K562 (cell line): ENCODE results near the gene CCDC69. TPM values are rescaled to one million over a fixed set of nuclear protein-coding genes. Genes with fewer than 3 reads are reported as not detected.

Experiments used
- ATAC-seq: fragments of 200-7000 bp; cut with Tn5 transposase; 3 replicates; pipeline ENCODE4 v1.9.1; 2020; ENCODE audit warnings: moderate library complexity
- BruUV-seq: library from RNA; stranded (reverse); fragments of 400-500 nt; replicated peaks from 2 replicates; lab custom pipeline; 2021; lab: Mats Ljungman, UMichigan
- CTCF ChIA-PET: fragments of 300-600 bp; formaldehyde crosslinking; extraction: SDS; loops from one replicate; lab custom pipeline; 2021; ENCODE audit warnings: low intra/inter-chr PET ratio; lab: Yijun Ruan, JAX
- POLR2A ChIA-PET: fragments of 300-600, 350-650 bp; sonication (Branson Sonifier 250); formaldehyde crosslinking; extraction: SDS; loops from one replicate; lab custom pipeline; 2021; ENCODE audit warnings: antibody characterized with exemption, inconsistent platforms; lab: Yijun Ruan, JAX
- DNase-seq, 4 experiments: peaks; one replicate each; pipeline versions ENCODE4 v3.0.0 to v3.0.0-alpha.2; 2011 to 2018; ENCODE audit warnings: low spot score in 3 of 4, mixed read lengths in 3 of 4; ENCODE audit errors: extremely low read depth in 1 of 4
- FAIRE-seq: peaks from 2 replicates; lab custom pipeline; 2011; peaks lifted over from hg19 to GRCh38; lab: Jason Lieb, UNC
- H2AFZ ChIP-seq: 2 replicates; pipeline ENCODE4 v1.6.0; 2011; ENCODE audit warnings: low read depth, low read length, control low read depth, inconsistent platforms
- H3K27ac ChIP-seq: fragments of 200-600 bp; 3 replicates; pipeline ENCODE4 v1.8.0; 2011; ENCODE audit warnings: low read depth, mild to moderate bottlenecking, control low read depth, inconsistent platforms, low read length, moderate library complexity, mixed read lengths; ENCODE audit errors: extremely low read depth
- H3K27me3 ChIP-seq, 2 experiments: fragments of 300-600 bp in 1 of 2; 2 replicates in 1 of 2; 3 replicates in 1 of 2; pipeline versions ENCODE4 v1.6.0 to v1.8.0; 2011; ENCODE audit warnings: inconsistent platforms in 2 of 2, low read length in 2 of 2, mild to moderate bottlenecking in 1 of 2, mixed read lengths in 1 of 2, moderate library complexity in 1 of 2; ENCODE audit not compliant: control insufficient read depth in 2 of 2, insufficient read depth in 2 of 2
- H3K36me3 ChIP-seq: fragments of 300-600 bp; 3 replicates; pipeline ENCODE4 v1.8.0; 2011; ENCODE audit warnings: mild to moderate bottlenecking, low read length, inconsistent platforms; ENCODE audit not compliant: control insufficient read depth, insufficient read depth
- H3K4me1 ChIP-seq, 2 experiments: fragments of 200-600 bp in 1 of 2; replicated peaks in 1 of 2; 2 replicates in 1 of 2; 3 replicates in 1 of 2; pipeline versions ENCODE4 v1.5.1 to v1.8.0; 2011; ENCODE audit warnings: inconsistent platforms in 2 of 2, low read length in 2 of 2, mild to moderate bottlenecking in 1 of 2, mixed read lengths in 1 of 2, moderate library complexity in 1 of 2; ENCODE audit not compliant: control insufficient read depth in 2 of 2, insufficient read depth in 2 of 2
- H3K4me2 ChIP-seq: 2 replicates; pipeline ENCODE4 v1.6.1; 2011; ENCODE audit warnings: low read length, control low read depth, inconsistent platforms, mixed read lengths; ENCODE audit not compliant: insufficient read depth
- H3K4me3 ChIP-seq: fragments of 200-600 bp; sonication (generic), shearing (Covaris generic); 2 replicates; pipeline ENCODE4 v1.5.1; 2016; ENCODE audit warnings: control low read depth, inconsistent platforms
- H3K79me2 ChIP-seq: fragments of 200-600 bp; 3 replicates; pipeline ENCODE4 v1.8.0; 2011; ENCODE audit warnings: low read length, inconsistent platforms; ENCODE audit not compliant: control insufficient read depth, insufficient read depth
- H3K9ac ChIP-seq, 2 experiments: 2 replicates each; pipeline versions ENCODE4 v1.6.0 to v1.6.1; 2011; ENCODE audit warnings: low read depth in 2 of 2, low read length in 2 of 2, control low read depth in 1 of 2, inconsistent platforms in 1 of 2, mild to moderate bottlenecking in 1 of 2, mixed read lengths in 1 of 2; ENCODE audit not compliant: insufficient read depth in 1 of 2
- H3K9me1 ChIP-seq: one replicate; pipeline ENCODE4 v1.6.0; 2011; ENCODE audit warnings: inconsistent platforms, mild to moderate bottlenecking, low read length, moderate library complexity; ENCODE audit not compliant: control insufficient read depth, insufficient read depth
- H3K9me3 ChIP-seq: replicated peaks from 2 replicates; pipeline ENCODE4 v1.5.1; 2011; ENCODE audit warnings: low read depth, low read length, inconsistent platforms; ENCODE audit not compliant: control insufficient read depth, insufficient read depth
- H4K20me1 ChIP-seq: replicated peaks from 2 replicates; pipeline ENCODE4 v1.6.1; 2011; ENCODE audit warnings: low read length, inconsistent platforms, mixed read lengths; ENCODE audit not compliant: control insufficient read depth, insufficient read depth
- E2F3 ChIP-seq: fragments of 250-450 bp; sonication (Bioruptor Pico); IDR thresholded peaks from 2 replicates; pipeline ENCODE4 v1.4.0; 2020; ENCODE audit warnings: mild to moderate bottlenecking
- EGR1 ChIP-seq: fragments of 450-650 bp; conservative IDR thresholded peaks from 2 replicates; pipeline ENCODE4 v1.6.1; 2017; ENCODE audit warnings: mild to moderate bottlenecking
- EHMT2 ChIP-seq: fragments of 450-650 bp; IDR thresholded peaks from 2 replicates; pipeline ENCODE4 v1.6.1; 2018; ENCODE audit warnings: antibody characterized with exemption
- GTF2B ChIP-seq: IDR thresholded peaks from 2 replicates; pipeline ENCODE4 v1.6.1; 2011; ENCODE audit not compliant: insufficient read length; ENCODE audit errors: extremely low read depth
- KHSRP ChIP-seq: fragments of 450-650 bp; IDR thresholded peaks from 2 replicates; pipeline ENCODE4 v1.6.1; 2017
- MBD2 ChIP-seq: sonication (generic); IDR thresholded peaks from 2 replicates; pipeline ENCODE4 v1.6.1; 2016; ENCODE audit warnings: low read depth, borderline replicate concordance
- NCOA4 ChIP-seq: fragments of 450-650 bp; IDR thresholded peaks from 2 replicates; pipeline ENCODE4 v1.6.1; 2018; ENCODE audit warnings: mild to moderate bottlenecking; ENCODE audit not compliant: partially characterized antibody
- NR3C1 ChIP-seq: sonication (generic); formaldehyde crosslinking; IDR thresholded peaks from 2 replicates; pipeline ENCODE4 v1.8.1; 2022; ENCODE audit warnings: missing genetic modification reagents
- PURB ChIP-seq: sonication (generic); formaldehyde crosslinking; IDR thresholded peaks from 2 replicates; pipeline ENCODE4 v1.9.0; 2021; ENCODE audit warnings: low read depth, mild to moderate bottlenecking, missing genetic modification reagents
- RCOR1 ChIP-seq, 2 experiments: IDR thresholded peaks; 2 replicates each; pipeline ENCODE4 v1.6.1; 2012; ENCODE audit warnings: low read depth in 2 of 2, low read length in 2 of 2, borderline replicate concordance in 1 of 2, improper control_type of control experiment in 1 of 2
- SRF ChIP-seq, 2 experiments: fragments of 250-450, 450-650 bp in 1 of 2; sonication (Bioruptor Pico) in 1 of 2; sonication (generic) in 1 of 2; formaldehyde crosslinking; IDR thresholded peaks; 2 replicates each; pipeline versions ENCODE4 v1.5.0 to v1.5.1; 2020 to 2022; ENCODE audit warnings: mild to moderate bottlenecking in 1 of 2, missing genetic modification reagents in 1 of 2
- ZC3H8 ChIP-seq: fragments of 450-650 bp; IDR thresholded peaks from 2 replicates; pipeline ENCODE4 v1.6.1; 2017
- ZNF561 ChIP-seq: fragments of 450-650 bp; formaldehyde crosslinking; conservative IDR thresholded peaks from 2 replicates; pipeline ENCODE4 v1.4.0; 2020; ENCODE audit warnings: mild to moderate bottlenecking, moderate library complexity
- ZNF696 ChIP-seq: fragments of 250-450 bp; sonication (Bioruptor Pico); conservative IDR thresholded peaks from 2 replicates; pipeline ENCODE4 v1.4.0; 2020; ENCODE audit warnings: mild to moderate bottlenecking, moderate library complexity
- WGBS: fragments of 100-300 bp; shearing (Covaris generic); methylation state at CpG from one replicate; pipeline ENCODE4 v1.1.6; 2016; ENCODE audit warnings: low coverage, mixed read lengths; ENCODE audit not compliant: insufficient coverage; ENCODE audit errors: missing lambda C conversion rate; 5-methylcytosine and 5-hydroxymethylcytosine counted together
- in situ Hi-C: fragments of 300-500 bp; cut with MboI; formaldehyde crosslinking; loops from 4 replicates; pipeline ENCODE4 v1.15.0; 2018; ENCODE audit warnings: inconsistent platforms, mixed read lengths
- intact Hi-C: fragments of 100-400 bp; cut with micrococcal nuclease; formaldehyde crosslinking; loops from 2 replicates; pipeline ENCODE4 v1.14.2; 2022
- polyA plus RNA-seq, 8 experiments: library from polyadenylated mRNA; depleted of rRNA in 4 of 8; stranded (reverse) in 5 of 8; unstranded in 3 of 8; fragments of >200 nt; fragmentation: Nextera tagmentation in 2 of 8; fragmentation: Illumina TruSeq in 1 of 8; extraction: Ambion mirVana in 2 of 8; extraction: Trizol in 1 of 8; gene quantifications; 2 replicates each; pipeline versions ENCODE4 v1.2.1 to v1.2.3, GENCODE V29; 2011 to 2014; ENCODE audit warnings: inconsistent platforms in 1 of 8, missing spikeins in 1 of 8
- total RNA-seq, 7 experiments: library from RNA; depleted of rRNA in 6 of 7; stranded (reverse); fragments of >200 nt in 6 of 7; fragmentation: Illumina TruSeq in 2 of 7; extraction: Trizol in 2 of 7; gene quantifications; 2 replicates each; pipeline versions ENCODE4 v1.2.1 to v1.2.3, GENCODE V29; 2011 to 2021; ENCODE audit warnings: low replicate concordance in 1 of 7

Gene CCDC69
- total and polyA plus RNA-seq, 9 of the 15 experiments (the other 6 are each of a cell fraction or from before 2014, with no cell fraction given), result 0.65 to 12.2 (median 7.6) TPM

- Histone ChIP-seq H3K4me1 (peaks cover 9 to 18% of the 10 kb centered on the region in 2 experiments; a peak in 4 of 5 replicates), H3K36me3 (no peaks in the 10 kb centered on the region), H3K4me3 (no peak overlapping the region), H3K79me2 (peaks cover 3% of the 10 kb centered on the region; the same call in 2 of the 3 replicates), H4K20me1 (no peaks in the 10 kb centered on the region), H2AFZ (peak overlapping the region; percentile 82), H3K9me1 (no peaks in the 10 kb centered on the region), H3K27ac (no peak overlapping the region; the same call in 2 of the 3 replicates), H3K27me3 (no peaks in the 10 kb centered on the region), H3K9me3 (no peaks in the 10 kb centered on the region), H3K4me2 (peak overlapping the region; percentile 75; the same call in 1 of the 2 replicates), H3K9ac (peak overlapping the region in 1 of 2 experiments; percentile 54; a peak in 1 of 4 replicates)
- BruUV-seq, result no TSS peak
- in situ Hi-C loops (no loop called here), intact Hi-C loops (no loop called here)
- CTCF ChIA-PET, result no interaction called here
- ATAC-seq, result no peak
- POLR2A ChIA-PET, result interaction anchor here (0.5 kb wide), 1 partner anchor 27 kb away, joined by 3 read pairs; no protein-coding TSS in a partner anchor
- FAIRE-seq, result no peak
- TF ChIP-seq E2F3 (no peak), ZNF561 (CRISPR knock-in tag) (no peak), ZNF696 (CRISPR knock-in tag) (no peak), EGR1 (no peak), ZC3H8 (no peak), MBD2 (no peak), PURB (no peak), SRF (CRISPR knock-in tag; IDR thresholded peaks at IDR 0.05) (no peak), EHMT2 (no peak), GTF2B (no peak), RCOR1 (IDR thresholded peaks at IDR 0.05; ENCODE audit: borderline replicate concordance in 1 of 2, low read depth in 2 of 2, low read length in 2 of 2) (no peak), KHSRP (no peak), NR3C1 (no peak), NCOA4 (no peak)
- 71% methylated on average over 4 of the region's 4 CpGs for WGBS
- no peak for DNase-seq
These were observed 27.7 kb upstream of the CCDC69 start for GRCh38 chr5:151251621-151252020.
